NT2/D1 (cell line): ENCODE measurements around the gene SLC2A4RG.

ENCODE experiments used
- SUZ12 ChIP-seq: IDR thresholded peaks from 2 replicates; pipeline ENCODE4 v1.6.1; 2011; ENCODE audit not compliant: insufficient read length, insufficient read depth; ENCODE audit errors: extremely low read depth
- YY1 ChIP-seq: IDR thresholded peaks from 2 replicates; pipeline ENCODE4 v1.6.1; 2011; ENCODE audit not compliant: insufficient read length, insufficient read depth

DNA sequence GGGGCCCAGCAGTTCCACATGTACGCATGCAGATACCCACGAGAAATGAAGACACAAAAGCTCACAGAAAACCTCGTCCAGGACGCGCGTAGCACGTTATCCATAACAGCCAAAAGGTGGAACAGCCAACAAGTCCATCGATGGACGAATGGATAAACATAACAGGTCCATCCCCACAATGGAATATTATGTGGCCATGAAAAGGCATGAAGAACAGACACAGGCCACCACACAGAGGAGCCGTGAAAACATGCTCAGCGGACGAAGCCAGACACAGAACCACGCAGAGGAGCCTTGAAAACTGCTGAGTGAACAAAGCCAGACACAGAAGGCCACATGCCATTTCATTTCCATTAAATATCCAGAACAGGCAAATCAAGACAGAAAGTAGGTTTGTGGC is 38.0 kb downstream of the SLC2A4RG start:
- no peak for TF ChIP-seq YY1
- no peak for TF ChIP-seq SUZ12
